Stimulated activated CD4-positive, alpha-beta T cell treated with anti-CD3 and anti-CD28 coated beads, TNF-alpha, amount 100 ng/mL, for 48 hours (primary cell): ENCODE data around the gene HLA-F.

ENCODE experiments used
- DNase-seq, 3 donors: peaks; one replicate each; pipeline ENCODE4 v3.0.0-alpha.2; 2020; ENCODE audit warnings: low read depth in 3 of 3

The HLA-F gene

DNA sequence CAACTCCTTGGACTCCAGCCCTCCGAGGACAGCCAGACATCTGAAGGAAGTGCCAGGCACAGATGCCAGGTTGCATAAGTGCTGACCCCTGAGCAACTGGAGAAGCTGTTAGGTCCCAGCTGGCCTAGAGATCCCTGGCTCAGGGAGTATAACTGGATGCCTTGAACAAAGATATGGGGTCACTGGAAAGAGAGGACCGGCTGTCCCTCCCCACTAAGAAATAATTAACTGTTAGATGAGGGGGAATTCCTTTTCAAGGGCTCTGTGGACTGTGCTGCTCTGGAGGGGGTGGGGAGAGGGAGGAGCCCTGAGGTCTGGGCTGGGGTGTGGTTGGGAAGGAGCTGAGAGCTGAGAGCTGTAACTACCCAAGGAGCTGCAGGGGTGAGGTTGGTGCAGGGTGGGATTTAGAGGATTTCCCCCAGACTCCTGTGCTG, 39.6 kb downstream of the HLA-F start:
- DNase-seq = no peak

DNA sequence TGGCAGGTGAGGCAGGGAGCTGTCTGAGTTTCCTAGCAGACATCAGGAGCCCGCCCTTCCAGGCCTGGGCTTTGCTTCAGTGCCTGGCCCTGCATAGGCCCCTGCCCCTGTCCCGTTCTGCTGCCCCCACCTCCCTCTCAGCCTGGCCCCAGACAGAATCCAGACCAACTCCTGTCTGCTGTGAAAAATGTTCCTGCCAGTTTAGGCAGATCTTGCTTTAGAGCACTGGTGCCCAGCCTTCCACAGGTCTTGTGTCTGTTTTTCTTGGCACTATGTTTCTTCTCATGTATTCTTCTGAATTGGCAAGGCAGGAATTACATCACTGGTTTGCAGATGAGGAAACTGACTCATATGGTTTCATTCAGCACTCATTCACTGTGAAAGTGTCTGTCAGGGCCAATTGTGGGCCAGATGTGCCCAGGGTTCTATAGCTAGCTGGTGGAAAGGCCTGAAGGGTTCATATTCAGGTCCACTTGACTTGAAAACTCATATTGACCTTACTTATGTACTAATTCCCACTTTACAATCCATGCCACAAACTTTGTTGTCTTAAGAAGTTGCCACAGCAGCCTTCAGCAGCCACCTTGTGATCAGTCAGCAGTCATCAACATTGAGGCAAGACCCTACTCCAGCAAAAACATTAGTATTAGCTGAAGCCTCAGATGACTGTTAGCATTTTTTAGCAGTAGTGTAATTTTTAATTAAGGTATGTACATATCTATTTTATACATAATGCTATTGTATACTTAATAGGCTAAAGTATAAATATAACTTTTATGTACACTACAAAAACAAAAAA, 40.5 kb downstream of the HLA-F start:
- no peak for DNase-seq

DNA sequence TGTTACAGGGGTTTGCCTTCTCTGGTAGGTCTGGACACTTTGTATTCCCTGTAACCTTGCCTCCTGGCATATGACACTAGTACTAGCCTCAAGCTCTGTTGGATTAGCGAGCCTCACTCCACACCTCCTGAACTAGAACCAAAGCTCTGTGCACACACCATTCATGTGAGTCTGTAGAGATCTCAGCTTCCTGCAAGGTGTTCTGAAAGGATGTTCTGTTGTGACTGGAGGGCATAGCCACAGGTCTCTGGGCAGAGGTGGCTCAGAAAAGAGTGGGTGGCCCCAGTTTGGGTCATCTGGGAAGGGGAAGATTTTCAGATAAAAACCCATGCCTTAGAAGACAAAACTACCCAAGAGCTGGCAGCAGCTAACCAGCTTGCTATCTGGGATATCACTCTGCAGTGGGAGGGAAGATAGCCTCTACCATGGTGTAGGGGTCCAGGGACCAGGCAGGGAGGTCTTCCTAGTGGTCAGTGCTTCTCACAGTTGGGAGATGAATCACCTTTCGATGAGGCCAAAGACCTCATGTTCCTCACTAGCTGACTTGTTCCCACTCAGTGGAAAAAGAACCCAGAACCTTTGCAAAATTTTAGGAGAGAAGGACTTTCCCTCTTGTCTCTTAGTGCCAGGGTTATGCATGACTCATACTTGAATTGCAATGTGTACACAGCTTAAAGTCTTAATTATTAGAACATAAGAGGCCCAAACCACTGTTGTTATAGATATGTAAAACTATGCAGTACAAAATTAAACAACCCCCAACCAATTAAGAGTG, 41.4 kb downstream of the HLA-F start:
- no peak for DNase-seq

DNA sequence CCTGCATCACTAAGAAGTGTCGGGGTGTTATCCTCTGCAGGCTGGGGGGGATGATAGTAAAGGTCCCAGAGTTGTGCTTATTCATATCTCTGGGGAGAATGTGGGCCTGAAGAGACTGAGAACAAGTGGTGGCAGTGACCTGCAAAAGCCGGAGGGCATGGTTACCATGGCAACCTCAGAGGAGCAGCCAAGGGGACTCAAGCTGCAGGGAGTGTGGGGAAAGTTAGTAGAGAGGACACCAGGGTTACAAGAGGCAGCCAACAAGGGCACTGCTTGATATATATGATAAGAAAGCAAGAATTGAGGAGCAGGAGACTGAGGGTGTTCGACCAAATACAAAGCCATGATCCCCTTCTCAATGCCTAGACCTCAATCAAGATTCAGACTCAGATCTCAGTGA, 46.1 kb downstream of the HLA-F start:
- no peak for DNase-seq

DNA sequence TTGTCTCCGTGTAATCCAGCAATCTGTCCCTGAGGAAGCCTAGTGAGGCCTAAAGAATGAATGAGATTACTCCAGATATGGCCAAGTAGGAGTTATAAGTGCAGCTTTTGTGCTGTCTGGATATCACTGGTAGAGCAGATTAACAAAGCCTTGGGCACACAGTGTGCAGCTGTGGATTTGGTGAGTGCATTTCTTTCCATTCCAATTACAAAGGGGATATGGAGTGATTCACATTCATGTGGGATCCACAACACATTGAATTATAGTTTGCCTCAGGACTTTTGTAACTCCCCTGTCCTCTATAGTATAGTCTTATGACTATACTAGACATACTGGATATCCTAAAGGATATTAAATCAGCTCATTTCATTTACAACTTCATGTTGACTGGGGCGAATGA, 47.1 kb downstream of the HLA-F start:
- no peak for DNase-seq

GRCh38 chr6:29776684-29777083, 53.5 kb downstream of the HLA-F start:
- no peak for DNase-seq
